NCI-H146 treated with DMSO at 0.1 percent for 48 hours (cell line): ENCODE data around the gene KREMEN1.

Experiments used
- DNase-seq: peaks from one replicate; lab custom pipeline; 2025; ENCODE audit not compliant: unreplicated experiment; lab: John Stamatoyannopoulos, UW

Gene KREMEN1

DNA sequence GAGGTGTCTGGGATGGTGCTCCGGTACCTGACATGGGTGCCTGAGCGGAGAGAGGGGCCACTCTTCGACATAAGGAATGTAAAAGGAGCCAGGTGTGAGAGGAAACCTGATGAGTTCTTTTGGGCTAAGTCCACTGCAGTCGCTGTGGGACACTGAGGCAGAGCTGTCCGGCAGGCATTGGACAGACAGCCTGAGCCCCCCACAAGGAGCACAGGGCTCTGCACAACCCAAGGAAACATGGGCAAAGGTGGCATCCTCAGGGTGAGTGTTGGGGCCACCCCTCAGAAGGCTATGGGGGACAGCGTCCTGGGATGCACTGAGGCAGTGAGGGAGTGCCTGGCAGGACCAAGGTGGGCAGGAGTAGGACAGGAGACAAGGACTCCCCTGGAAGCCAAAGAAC, 75.2 kb downstream of the KREMEN1 start:
- no peak for DNase-seq

DNA sequence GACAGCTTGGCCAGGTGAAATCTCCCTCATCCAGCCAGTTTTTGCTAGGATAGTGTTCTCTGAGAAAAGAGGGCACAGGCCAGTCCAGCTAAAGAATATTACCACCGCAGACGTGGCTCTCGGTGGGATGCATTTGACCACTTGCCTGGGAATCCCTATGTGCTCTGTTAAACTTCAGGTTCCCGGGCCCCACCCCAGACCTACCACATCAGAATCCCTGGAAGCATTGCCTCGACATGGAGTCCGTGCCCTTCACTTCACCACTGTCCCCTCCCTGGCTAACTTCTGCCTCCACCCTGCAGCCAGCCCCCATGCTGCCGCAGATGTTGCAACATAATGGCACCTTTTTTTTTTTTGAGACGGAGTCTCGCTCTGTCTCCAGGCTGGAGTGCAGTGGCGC, 76.0 kb downstream of the KREMEN1 start:
- DNase-seq, result no peak

- no peak for DNase-seq
These were observed 77.2 kb downstream of the KREMEN1 start for GRCh38 chr22:29149841-29150555.

GRCh38 chr22:29150701-29151100, 77.9 kb downstream of the KREMEN1 start:
- no peak for DNase-seq

DNA sequence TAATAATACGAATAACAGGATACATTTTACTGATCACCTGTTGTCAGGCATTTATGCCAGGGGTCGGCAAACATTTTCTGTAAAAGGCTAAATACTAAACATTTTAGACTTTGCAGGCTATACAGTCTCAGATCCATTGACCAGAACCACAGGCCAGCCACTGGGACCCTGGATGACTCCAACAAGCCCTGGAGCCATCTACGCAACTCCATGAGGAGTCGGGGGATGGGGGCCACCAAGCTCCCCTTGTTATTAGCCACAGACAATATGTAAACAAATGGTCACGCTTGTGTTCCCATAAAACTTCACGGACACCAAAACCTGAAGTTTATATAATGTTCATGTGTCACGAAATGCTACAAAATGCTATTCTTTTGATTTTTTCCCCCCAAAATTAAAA, 78.5 kb downstream of the KREMEN1 start:
- DNase-seq, result no peak

DNA sequence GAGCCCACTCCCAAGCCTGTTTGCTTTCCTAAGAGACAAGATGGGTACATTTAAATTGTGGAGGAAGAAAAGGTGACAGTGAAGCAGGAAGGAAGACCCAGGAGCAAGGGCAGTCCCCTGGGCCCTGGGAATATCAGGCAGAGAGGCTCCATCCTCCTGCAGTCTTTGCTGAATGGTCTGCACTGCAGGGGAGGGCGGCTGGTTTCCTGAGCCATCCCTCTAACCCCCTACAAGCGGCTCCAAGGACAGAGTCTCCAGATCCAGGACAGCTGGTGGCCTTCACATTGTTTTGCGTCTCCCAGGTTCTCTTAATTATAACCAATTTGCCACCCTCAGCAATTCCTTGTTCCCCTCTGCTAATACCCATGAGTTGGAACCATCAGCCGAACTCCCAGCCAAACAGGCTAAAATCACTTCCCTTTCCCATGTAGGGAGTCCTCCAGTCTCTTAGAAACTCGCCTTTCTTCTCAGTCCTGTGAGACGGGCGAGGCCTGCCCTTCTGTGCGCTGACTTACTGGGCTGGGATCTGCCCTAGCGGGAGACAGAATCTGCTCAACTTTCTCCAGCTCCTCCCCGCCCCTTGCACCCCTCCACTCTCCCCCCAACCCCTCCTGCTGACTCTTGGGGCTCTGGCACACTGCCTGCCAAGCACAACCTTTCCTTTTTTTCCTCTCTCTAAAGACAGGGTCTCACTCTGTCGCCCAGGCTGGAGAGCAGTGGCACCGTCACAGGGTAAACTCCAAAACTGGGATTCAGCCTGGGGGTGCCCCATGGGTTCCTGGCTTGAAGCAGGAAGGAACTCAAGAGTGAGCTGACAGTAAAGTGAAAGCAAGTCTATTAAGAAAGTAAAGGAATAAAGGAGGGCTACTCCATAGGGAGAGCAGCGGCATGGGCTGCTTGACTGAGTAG, 79.5 kb downstream of the KREMEN1 start:
- DNase-seq, result peak; percentile 14

GRCh38 chr22:29152954-29153719, 80.3 kb downstream of the KREMEN1 start:
- no peak for DNase-seq

GRCh38 chr22:29154364-29155048, 81.7 kb downstream of the KREMEN1 start:
- peak; percentile 37 for DNase-seq

- no peak for DNase-seq
These were observed 83.1 kb downstream of the KREMEN1 start for GRCh38 chr22:29155966-29156365.

GRCh38 chr22:29156507-29156906, 83.7 kb downstream of the KREMEN1 start:
- no peak for DNase-seq

DNA sequence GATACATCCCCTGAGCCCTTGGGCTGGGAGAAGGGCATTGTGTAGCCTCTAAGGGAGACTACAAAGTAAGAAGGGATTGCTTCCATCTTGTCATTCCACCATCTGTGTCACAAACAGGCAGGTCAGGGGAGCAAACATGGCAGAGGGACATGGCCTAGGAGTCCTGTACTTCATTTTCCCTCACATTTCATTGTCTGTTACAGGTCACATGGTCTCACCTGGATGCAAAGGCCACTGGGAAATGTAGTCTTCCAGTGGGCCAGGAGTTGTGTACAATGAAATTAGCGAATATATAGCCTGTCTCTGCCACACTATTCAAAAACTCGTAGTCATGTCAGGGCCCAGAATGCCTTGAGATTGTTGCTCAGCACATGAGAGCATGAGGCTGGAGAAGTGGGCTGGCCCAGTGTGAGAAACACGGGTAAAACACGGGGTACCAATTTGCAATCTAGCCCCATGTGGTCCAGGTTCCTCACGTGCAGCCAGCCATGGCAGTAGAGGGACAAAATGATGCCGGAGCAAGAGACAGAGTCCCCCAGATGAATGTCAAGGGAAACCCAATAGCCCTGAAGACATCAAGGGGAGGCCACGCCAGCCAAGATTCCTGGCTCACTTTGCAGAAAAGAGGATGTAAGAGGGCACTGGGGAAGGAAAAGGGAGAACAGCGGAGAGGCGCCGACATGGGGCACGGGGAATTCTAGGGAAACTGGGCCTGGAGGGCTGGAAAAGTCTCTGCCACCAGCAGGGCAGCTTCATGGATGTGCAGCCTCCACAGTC, 85.1 kb downstream of the KREMEN1 start:
- DNase-seq, result no peak

DNA sequence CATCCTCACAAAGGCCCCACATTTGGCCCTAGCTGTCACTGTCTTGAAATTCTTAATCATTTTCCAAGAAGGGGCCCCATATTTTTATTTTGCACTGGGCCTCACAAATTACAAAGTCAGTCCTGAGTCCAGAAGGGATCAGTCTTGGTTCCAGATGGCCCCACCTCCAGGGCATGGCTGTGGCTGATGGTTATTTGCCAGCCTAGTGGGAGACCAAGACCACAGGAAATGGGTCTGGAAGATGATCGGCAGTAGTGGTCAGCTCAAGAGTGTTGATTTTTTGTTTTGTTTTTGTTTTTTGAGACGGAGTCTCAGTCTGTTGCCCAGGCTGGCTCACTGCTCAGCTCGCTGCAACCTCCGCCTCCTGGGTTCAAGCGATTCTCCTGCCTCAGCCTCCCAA, 85.7 kb downstream of the KREMEN1 start:
- no peak for DNase-seq

GRCh38 chr22:29163808-29164207, 91.0 kb downstream of the KREMEN1 start:
- DNase-seq, result no peak

DNA sequence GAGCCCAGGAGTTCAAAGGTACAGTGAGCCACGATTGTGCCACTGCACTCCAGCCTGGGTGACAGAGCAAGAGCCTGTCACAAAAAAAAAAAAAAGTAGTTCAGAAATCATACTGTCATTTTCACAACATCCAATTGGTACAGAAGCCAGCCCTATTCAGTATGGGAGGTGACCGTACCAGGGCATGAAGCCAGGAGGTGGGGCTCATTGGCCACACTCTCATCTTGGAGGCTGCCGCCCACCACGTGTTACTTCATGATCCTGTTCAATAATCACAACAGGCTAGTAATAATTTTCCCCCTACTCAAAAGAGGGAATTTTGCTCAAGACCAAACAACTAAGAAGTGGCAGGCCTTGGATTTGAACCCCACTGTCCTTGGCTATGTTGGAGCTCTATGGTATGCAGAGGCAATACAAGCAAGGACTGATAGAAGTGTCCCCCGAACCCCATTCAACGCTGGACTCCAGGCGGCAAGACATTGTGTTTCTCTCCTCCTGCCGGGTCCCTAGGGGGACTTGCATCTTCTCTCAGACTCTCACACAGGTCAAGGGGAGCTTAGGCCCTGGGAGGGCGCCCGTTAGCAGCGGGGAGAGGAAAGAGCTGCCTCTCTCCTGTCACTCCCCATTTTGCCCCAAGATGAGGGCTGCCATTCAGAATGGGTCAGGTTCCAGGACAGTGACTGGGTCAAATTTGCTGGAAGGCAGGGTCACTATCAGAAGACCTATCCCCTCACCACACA, 92.7 kb downstream of the KREMEN1 start:
- DNase-seq, result no peak

- DNase-seq, result no peak
These were observed 93.3 kb downstream of the KREMEN1 start for GRCh38 chr22:29166180-29166579.

DNA sequence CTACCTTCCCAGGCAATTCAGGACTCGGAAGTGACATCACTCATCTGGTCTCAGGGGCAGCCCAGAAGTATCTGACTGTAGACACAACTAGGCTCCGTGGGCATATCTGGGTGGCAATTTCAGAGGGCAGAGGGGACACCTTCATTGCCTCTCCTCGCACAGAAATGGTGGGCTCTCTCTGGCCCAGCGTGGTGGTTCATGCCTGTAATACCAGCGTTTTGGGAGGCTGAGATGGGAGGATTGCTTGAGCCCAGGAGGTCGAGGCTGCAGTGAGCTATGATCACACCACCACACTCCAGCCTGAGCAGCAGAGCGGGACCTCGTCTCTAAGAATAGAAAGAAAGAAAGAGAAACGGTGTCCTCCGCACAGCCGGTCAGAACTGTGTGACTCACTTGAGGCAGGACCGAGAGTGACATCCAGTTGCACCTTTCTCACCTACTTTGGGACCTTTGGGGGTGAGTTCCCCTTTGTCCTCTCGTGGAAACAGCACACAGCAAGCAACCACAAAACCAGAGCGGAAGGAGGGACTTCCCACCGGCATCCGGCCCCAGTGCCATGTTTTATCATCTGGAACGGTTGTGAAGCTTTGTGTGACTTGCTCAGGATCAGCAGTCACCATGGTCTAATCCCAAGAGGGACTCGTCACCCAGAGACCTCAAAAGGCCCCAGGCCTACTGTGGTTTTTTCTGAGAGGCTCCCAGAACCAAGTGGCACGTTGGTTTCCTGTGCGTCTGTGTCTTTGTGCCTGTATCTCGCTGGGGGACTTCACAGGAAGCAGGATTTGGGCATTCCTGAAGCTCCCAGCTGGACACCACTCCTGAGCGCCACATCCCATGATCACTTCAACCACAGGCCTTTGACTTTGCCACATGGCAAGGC, 94.4 kb downstream of the KREMEN1 start:
- DNase-seq, result no peak

DNA sequence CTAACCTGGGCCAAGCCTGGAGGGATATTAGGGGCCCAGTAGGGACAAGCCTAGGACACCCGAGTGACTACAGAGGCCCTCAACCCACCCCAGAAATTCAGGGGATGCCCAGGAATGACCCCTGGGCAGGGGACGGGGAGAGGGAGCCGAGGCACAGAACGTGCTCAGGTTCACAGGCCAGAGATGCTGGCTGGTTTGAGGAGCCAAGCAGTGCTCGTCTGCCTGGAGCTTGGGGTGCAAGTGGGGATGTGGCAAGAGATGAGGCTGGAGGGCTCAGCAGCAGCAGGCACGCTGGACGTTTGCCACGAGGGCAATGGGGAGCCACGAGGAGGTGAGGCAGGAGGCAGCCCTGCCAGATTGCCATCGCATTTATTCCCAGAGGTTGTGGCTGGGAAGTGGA, 98.9 kb downstream of the KREMEN1 start:
- no peak for DNase-seq

DNA sequence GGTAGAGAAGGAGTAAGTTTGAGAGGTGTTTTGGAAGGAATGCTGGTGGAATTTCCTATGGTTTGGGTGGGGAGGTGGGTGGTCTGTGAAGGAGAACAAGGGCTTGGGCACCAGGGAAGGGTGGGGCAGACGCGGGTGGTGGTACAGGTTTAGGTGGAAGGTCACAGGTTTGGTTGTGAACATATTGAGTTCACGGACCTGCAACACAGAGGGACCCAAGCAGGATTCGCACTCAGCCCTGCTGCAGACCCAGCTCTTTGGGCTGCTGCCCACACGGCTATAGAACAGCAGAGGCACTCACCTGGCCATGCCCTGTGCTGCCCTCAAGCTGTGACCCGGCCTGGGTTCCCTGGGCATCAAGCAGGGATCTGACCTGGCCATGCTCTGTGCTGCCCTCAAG, 99.4 kb downstream of the KREMEN1 start:
- no peak for DNase-seq
